ENCODE measurements around the gene IL15RA. TPM values are rescaled to one million over a fixed set of nuclear protein-coding genes. Genes with fewer than 3 reads are reported as not detected.
A peak's percentile ranks its signal among the peaks of the same experiment; 100 is the strongest.
"Not testable (repeated sequence)": the region's sequence is repeated elsewhere in the genome, so short reads cannot be mapped to it uniquely, and the experiment has no call there.

IL15RA gene
- total and polyA plus RNA-seq, 2 donors from 2014 or later: 6.8 to 13.9 TPM

DNA sequence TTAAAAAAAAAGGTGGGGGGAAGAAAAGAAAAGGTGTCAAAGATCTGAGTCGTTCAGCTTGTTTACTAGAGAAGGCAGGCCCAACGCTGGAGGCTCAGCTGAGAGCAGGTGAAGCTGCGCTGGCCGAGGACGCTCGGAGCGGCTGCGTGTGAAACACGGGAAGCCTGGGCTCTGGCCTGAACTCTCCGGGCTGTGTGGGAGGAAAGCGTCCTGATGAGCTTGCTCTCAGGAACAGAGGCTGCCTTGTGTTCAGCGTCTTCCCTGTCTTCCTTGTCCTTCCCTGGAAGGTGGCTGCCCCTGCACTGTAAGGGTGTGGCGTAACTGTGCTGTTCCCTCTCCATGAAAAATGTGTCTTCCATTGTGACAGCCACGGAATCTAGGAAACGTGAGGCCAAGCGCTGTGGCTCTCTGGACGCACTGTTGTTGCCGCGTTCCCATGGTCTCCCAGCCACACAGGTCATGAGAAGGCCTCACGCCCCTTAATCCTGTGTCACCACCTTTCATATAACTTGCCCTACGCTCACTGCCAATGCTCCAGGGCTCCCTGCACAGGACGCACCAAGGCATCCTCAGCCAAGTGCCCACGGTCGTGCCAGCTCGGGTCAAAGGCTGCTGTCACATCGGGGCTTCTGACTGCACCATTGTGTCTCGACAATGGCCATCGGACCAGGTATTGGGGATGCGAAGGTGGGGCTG lies 15.8 kb downstream of the IL15RA start:
- DNase-seq (peak in 3 of 5 donors; percentile 33 to 58 (median 52)), FAIRE-seq (no peak)
- TF ChIP-seq, protein P1, sequence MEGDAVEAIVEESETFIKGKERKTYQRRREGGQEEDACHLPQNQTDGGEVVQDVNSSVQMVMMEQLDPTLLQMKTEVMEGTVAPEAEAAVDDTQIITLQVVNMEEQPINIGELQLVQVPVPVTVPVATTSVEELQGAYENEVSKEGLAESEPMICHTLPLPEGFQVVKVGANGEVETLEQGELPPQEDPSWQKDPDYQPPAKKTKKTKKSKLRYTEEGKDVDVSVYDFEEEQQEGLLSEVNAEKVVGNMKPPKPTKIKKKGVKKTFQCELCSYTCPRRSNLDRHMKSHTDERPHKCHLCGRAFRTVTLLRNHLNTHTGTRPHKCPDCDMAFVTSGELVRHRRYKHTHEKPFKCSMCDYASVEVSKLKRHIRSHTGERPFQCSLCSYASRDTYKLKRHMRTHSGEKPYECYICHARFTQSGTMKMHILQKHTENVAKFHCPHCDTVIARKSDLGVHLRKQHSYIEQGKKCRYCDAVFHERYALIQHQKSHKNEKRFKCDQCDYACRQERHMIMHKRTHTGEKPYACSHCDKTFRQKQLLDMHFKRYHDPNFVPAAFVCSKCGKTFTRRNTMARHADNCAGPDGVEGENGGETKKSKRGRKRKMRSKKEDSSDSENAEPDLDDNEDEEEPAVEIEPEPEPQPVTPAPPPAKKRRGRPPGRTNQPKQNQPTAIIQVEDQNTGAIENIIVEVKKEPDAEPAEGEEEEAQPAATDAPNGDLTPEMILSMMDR (IDR thresholded peaks at IDR 0.05; ENCODE audit: borderline replicate concordance, extremely low read depth, insufficient read depth): no peak
- H3K27me3 ChIP-seq (ENCODE audit: control insufficient read depth, insufficient read depth, low read length): no peaks in the 10 kb centered on the region
- H3K4me3 ChIP-seq (ENCODE audit: low read length in 3 of 3): no peak overlapping the region
- no peaks in the 10 kb centered on the region for H3K9me3 ChIP-seq (ENCODE audit: control insufficient read depth in 2 of 3, insufficient read depth in 1 of 3, low read length in 3 of 3)
- H3K27ac ChIP-seq (ENCODE audit: low read depth in 2 of 2, low read length in 2 of 2): no peak overlapping the region
- intact Hi-C loops (cut with DNase I): no loop called here
- H3K36me3 ChIP-seq (ENCODE audit: control insufficient read depth in 2 of 3, insufficient read depth in 3 of 3, low read length in 3 of 3): no peaks in the 10 kb centered on the region
- H3K4me1 ChIP-seq (ENCODE audit: control insufficient read depth in 2 of 3, insufficient read depth in 2 of 3, low read depth in 1 of 3, low read length in 3 of 3): peaks cover 0 to 3% (median 0%) of the 10 kb centered on the region in 3 donors
- no peak overlapping the region for H3K9ac ChIP-seq (ENCODE audit: low read length in 3 of 3)

DNA sequence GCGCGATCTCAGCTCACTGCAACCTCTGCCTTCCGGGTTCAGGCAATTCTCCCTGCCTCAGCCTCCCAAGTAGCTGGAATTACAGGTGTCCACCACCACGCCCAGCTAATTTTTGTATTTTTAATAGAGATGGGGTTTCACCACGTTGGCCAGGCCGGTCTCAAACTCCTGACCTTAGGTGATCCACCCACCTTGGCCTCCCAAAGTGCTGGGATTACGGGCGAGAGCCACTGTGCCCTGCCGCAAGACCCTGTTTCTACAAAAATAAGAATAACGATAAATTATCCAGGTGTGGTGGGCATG lies 16.4 kb downstream of the IL15RA start:
- H3K27ac ChIP-seq (ENCODE audit: low read depth in 2 of 2, low read length in 2 of 2); H3K36me3 ChIP-seq (ENCODE audit: control insufficient read depth in 2 of 3, insufficient read depth in 3 of 3, low read length in 3 of 3); H3K4me3 ChIP-seq (ENCODE audit: low read length in 3 of 3); intact Hi-C loops (cut with DNase I); H3K9ac ChIP-seq (ENCODE audit: low read length in 3 of 3); H3K9me3 ChIP-seq (ENCODE audit: control insufficient read depth in 2 of 3, insufficient read depth in 1 of 3, low read length in 3 of 3); H3K27me3 ChIP-seq (ENCODE audit: control insufficient read depth, insufficient read depth, low read length); FAIRE-seq; H3K4me1 ChIP-seq (ENCODE audit: control insufficient read depth in 2 of 3, insufficient read depth in 2 of 3, low read depth in 1 of 3, low read length in 3 of 3): not testable (repeated sequence)
- peak in 1 of 5 donors; percentile 26 for DNase-seq

DNA sequence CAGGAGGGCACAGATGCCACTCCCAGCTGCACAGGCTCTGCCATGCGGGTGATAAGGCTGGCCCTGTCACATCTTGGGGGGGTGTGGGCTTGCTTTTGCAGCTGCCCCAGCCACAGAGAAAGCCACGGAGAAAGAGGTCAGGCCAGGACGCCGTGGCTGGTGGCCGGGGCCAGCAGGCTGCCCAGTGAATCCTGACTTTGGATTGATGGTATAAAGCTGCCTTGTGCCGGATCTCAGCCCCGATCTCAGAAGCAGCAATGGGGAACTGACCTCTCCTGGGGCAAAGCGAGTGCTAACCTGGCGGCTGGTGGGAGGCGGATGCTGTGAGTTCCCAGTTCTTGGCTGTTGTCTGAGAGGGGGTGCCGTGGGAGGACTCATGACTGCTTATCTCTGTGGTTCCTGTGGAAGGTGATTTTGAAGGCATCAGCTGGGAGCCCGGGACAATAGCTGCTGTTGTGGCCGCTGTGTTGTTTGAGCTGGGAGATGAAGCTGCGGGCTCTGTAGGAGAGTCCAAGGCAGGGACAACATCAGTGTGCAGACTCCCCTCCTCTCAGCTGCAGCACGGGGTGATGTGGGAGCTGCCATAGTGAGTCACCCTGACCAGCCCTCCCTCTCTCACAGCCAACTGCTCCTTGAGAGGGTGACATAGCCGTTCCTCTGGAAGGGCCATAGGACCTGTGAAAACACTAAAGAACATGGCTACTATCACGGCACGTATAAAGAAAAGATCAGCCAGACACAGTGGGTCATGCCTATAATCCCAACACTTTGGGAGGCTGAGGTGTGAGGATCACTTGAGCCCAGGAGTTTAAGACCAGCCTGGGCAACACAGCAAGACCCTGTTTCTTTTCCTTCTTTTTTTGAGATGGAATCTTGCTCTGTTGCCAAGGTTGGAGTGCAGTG lies 17.0 kb downstream of the IL15RA start:
- Histone ChIP-seq H3K9me3 (ENCODE audit: control insufficient read depth in 2 of 3, insufficient read depth in 1 of 3, low read length in 3 of 3) (no peaks in the 10 kb centered on the region), H3K27me3 (ENCODE audit: control insufficient read depth, insufficient read depth, low read length) (no peaks in the 10 kb centered on the region), H3K36me3 (ENCODE audit: control insufficient read depth in 2 of 3, insufficient read depth in 3 of 3, low read length in 3 of 3) (no peaks in the 10 kb centered on the region), H3K27ac (ENCODE audit: low read depth in 2 of 2, low read length in 2 of 2) (no peak overlapping the region), H3K9ac (ENCODE audit: low read length in 3 of 3) (no peak overlapping the region), H3K4me1 (ENCODE audit: control insufficient read depth in 2 of 3, insufficient read depth in 2 of 3, low read depth in 1 of 3, low read length in 3 of 3) (peaks cover 0 to 3% (median 0%) of the 10 kb centered on the region in 3 donors), H3K4me3 (ENCODE audit: low read length in 3 of 3) (no peak overlapping the region)
- TF ChIP-seq, protein P1 (IDR thresholded peaks at IDR 0.05; ENCODE audit: borderline replicate concordance, extremely low read depth, insufficient read depth): no peak
- DNase-seq (peak in 2 of 5 donors; percentile 16 to 39), FAIRE-seq (no peak)
- intact Hi-C loops (cut with DNase I): no loop called here

DNA sequence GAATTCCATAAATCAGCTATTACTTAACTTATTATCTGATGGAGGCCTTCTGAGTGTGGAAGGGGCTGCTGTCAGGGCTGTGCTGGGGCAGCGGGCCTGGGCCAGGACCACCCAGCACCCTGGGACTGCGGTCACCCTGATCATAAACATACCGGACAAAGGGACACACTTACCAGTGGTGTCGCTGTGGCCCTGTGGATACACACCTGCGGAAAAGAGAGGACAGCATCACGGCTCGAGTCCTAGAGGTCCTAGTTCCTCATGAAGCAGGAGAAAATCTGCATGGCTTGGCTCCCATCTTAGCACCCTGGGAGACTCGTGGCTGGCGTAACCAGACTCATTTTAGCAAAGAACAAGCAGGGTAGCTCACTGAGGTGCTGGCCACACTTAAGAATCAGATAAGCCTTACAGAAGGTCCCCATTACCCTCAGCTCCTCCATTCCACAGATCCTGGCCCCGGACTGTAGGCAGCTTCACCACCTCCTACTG lies 17.7 kb downstream of the IL15RA start:
- peak in 1 of 5 donors; percentile 39 for DNase-seq
- Histone ChIP-seq H3K4me1 (ENCODE audit: control insufficient read depth in 2 of 3, insufficient read depth in 2 of 3, low read depth in 1 of 3, low read length in 3 of 3) (no peaks in the 10 kb centered on the region), H3K27me3 (ENCODE audit: control insufficient read depth, insufficient read depth, low read length) (no peaks in the 10 kb centered on the region), H3K36me3 (ENCODE audit: control insufficient read depth in 2 of 3, insufficient read depth in 3 of 3, low read length in 3 of 3) (no peaks in the 10 kb centered on the region), H3K9ac (ENCODE audit: low read length in 3 of 3) (no peak overlapping the region), H3K27ac (ENCODE audit: low read depth in 2 of 2, low read length in 2 of 2) (no peak overlapping the region), H3K9me3 (ENCODE audit: control insufficient read depth in 2 of 3, insufficient read depth in 1 of 3, low read length in 3 of 3) (no peaks in the 10 kb centered on the region), H3K4me3 (ENCODE audit: low read length in 3 of 3) (no peak overlapping the region)
- TF ChIP-seq, protein P1 (IDR thresholded peaks at IDR 0.05; ENCODE audit: borderline replicate concordance, extremely low read depth, insufficient read depth): no peak
- intact Hi-C loops (cut with DNase I): no loop called here
- FAIRE-seq: no peak
